ENCODE results near the gene VPS33A.
A peak's percentile ranks its signal among the peaks of the same experiment; 100 is the strongest.
"Not testable (repeated sequence)": the region's sequence is repeated elsewhere in the genome, so short reads cannot be mapped to it uniquely, and the experiment has no call there.

The VPS33A gene

GRCh38 chr12:122203301-122204166, 62.8 kb downstream of the VPS33A start, which contains the start of gene B3GNT4:
Gene B3GNT4 (plus strand): TSS chr12:122203709. CDS start chr12:122204619, 910 bp downstream.
- DNase-seq, result peak; percentile 76

GRCh38 chr12:122202811-122203210, 63.5 kb downstream of the VPS33A start:
- not testable (repeated sequence) for DNase-seq

GRCh38 chr12:122202017-122202416, 64.3 kb downstream of the VPS33A start:
- DNase-seq, result no peak

- no peak for DNase-seq
Observed at GRCh38 chr12:122201381-122201780, 64.9 kb downstream of the VPS33A start.

GRCh38 chr12:122200541-122201175, 65.6 kb downstream of the VPS33A start:
- no peak for DNase-seq

GRCh38 chr12:122199484-122200355, 66.6 kb downstream of the VPS33A start:
- no peak for DNase-seq

GRCh38 chr12:122197612-122197966, 68.7 kb downstream of the VPS33A start:
- no peak for DNase-seq

GRCh38 chr12:122195405-122195804, 70.9 kb downstream of the VPS33A start:
- DNase-seq, result no peak

- DNase-seq, result no peak
Observed at GRCh38 chr12:122194804-122195203, 71.5 kb downstream of the VPS33A start.

GRCh38 chr12:122192441-122192840, 73.9 kb downstream of the VPS33A start:
- no peak for DNase-seq

- peak; percentile 86 for DNase-seq
Observed at GRCh38 chr12:122190842-122191668, 75.2 kb downstream of the VPS33A start.

- DNase-seq, result no peak
Observed at GRCh38 chr12:122189626-122190475, 76.4 kb downstream of the VPS33A start.

GRCh38 chr12:122187466-122187865, 78.8 kb downstream of the VPS33A start:
- no peak for DNase-seq

- no peak for DNase-seq
Observed at GRCh38 chr12:122185494-122186082, 80.7 kb downstream of the VPS33A start.

GRCh38 chr12:122185079-122185478, 81.2 kb downstream of the VPS33A start:
- no peak for DNase-seq

GRCh38 chr12:122184517-122184916, 81.8 kb downstream of the VPS33A start:
- no peak for DNase-seq

GRCh38 chr12:122183588-122183940, 82.7 kb downstream of the VPS33A start:
- DNase-seq, result no peak

GRCh38 chr12:122182887-122183587, 83.3 kb downstream of the VPS33A start, which contains the start of gene LRRC43:
Gene LRRC43 (plus strand): TSS chr12:122183123. CDS start chr12:122183145, 22 bp downstream.
- DNase-seq, result peak; percentile 49

Measured in stimulated activated CD8-positive, alpha-beta memory T cell treated with anti-CD3 and anti-CD28 coated beads, Interleukin-4, amount 100 ng/mL, for 48 hours (primary cell).